Nucleus accumbens (tissue), 56 donors: ENCODE results near the gene VSIR.

Source experiments
- DNase-seq, 56 donors: peaks; one replicate each; lab custom pipeline; 2025; lab: John Stamatoyannopoulos, UW

Gene VSIR

GRCh38 chr10:71703577-71703976 lies 69.7 kb downstream of the VSIR start:
- no peak for DNase-seq

GRCh38 chr10:71701496-71702132 lies 71.7 kb downstream of the VSIR start:
- DNase-seq, result no peak

- no peak for DNase-seq
Observed at GRCh38 chr10:71700731-71701368, 72.5 kb downstream of the VSIR start.

- no peak for DNase-seq
Observed at GRCh38 chr10:71698737-71699136, 74.6 kb downstream of the VSIR start.

DNA sequence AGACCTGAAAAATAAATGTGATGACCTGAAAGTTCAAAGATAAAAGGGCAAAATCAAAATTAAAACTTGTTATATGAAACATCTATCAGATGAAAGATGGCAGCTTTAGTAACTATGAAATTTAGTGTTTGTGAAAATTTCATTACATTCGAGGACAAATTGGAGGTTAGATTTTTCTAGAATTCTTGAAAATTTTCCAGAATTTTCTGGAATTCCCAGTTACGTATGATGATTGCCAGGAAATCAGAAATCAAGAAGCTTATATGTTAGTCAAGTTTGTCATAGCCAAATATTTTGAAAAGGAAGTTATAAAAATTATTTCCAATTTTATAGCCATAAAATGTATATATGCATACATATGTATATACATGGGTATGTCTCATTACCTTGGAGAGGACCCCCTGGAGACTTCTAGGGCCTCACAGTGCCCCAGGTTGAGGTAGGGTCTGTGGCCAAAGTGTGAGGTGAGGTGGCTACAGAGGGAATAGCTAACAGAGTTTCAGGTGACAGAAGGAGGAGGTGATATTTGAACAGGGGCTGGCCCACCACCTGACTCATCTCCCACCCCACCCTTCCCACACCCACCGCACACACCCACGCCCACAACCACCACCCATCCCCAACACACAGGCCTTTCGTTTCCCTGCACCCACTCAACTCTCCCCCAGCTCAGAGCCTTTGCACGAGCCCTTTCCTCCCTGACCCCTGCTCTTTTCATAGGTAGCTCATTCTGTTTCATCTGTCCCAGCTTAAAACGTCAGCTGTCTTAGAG lies 75.2 kb downstream of the VSIR start:
- DNase-seq, result no peak
